Activated CD8-positive, alpha-beta T cell treated with anti-CD3 and anti-CD28 coated beads for 36 hours (primary cell): ENCODE results near the gene STAT2. TPM values are rescaled to one million over a fixed set of nuclear protein-coding genes. Genes with fewer than 3 reads are reported as not detected.
A peak's percentile ranks its signal among the peaks of the same experiment; 100 is the strongest.

Source experiments
- ATAC-seq: fragments of 200-7000 bp; cut with Tn5 transposase; one replicate; pipeline ENCODE4 v1.10.0; 2021; ENCODE audit warnings: mild to moderate bottlenecking, moderate library complexity
- CTCF ChIA-PET: fragments of 350-600 bp; sonication (Branson Sonifier 250); formaldehyde crosslinking; loops from one replicate; lab custom pipeline; 2021; ENCODE audit warnings: antibody characterized with exemption; lab: Charles Lee
- POLR2A ChIA-PET: fragments of 350-600 bp; sonication (Branson Sonifier 250); formaldehyde crosslinking; loops from one replicate; lab custom pipeline; 2021; ENCODE audit warnings: antibody characterized with exemption; lab: Charles Lee
- DNase-seq: peaks from one replicate; pipeline ENCODE4 v3.0.0-alpha.2; 2020
- H3K27ac Mint-ChIP-seq: one replicate; pipeline ENCODE4 v1.8.0; 2021; ENCODE audit warnings: mild to moderate bottlenecking, mixed read lengths
- H3K27me3 Mint-ChIP-seq: one replicate; pipeline ENCODE4 v1.8.0; 2021; ENCODE audit warnings: mixed read lengths
- H3K36me3 Mint-ChIP-seq: one replicate; pipeline ENCODE4 v1.8.0; 2021; ENCODE audit warnings: low read depth, mixed read lengths
- H3K4me1 Mint-ChIP-seq: one replicate; pipeline ENCODE4 v1.8.0; 2021; ENCODE audit warnings: low read depth, mixed read lengths
- H3K4me3 Mint-ChIP-seq: one replicate; pipeline ENCODE4 v1.8.0; 2021; ENCODE audit warnings: mild to moderate bottlenecking, moderate library complexity, mixed read lengths
- H3K9me3 Mint-ChIP-seq: one replicate; pipeline ENCODE4 v1.8.0; 2021; ENCODE audit warnings: mixed read lengths
- CTCF ChIP-seq: fragments of 200-600 bp; IDR thresholded peaks from one replicate; pipeline ENCODE4 v1.8.0; 2022; ENCODE audit warnings: antibody characterized with exemption, mild to moderate bottlenecking
- intact Hi-C: fragments of 100-400 bp; cut with micrococcal nuclease; formaldehyde crosslinking; loops from one replicate; pipeline ENCODE4 v1.10.0; 2022
- total RNA-seq, 2 experiments: library from RNA; stranded (reverse); gene quantifications; one replicate each; pipeline ENCODE4 v1.2.3, GENCODE V29; 2021

The STAT2 gene
- total RNA-seq, 2 experiments from 2014 or later = 64.4 to 69.7 TPM

- Mint-ChIP-seq H3K4me3 (peak within 1 kb of the TSS; percentile 93), H3K27me3 (no peaks in the 10 kb centered on the region), H3K27ac (peak within 1 kb of the TSS; percentile 94), H3K4me1 (peaks cover 43% of the 10 kb centered on the region), H3K9me3 (no peaks in the 10 kb centered on the region), H3K36me3 (peaks cover 37% of the 10 kb centered on the region)
- no peak for TF ChIP-seq CTCF
- intact Hi-C loops = no loop called here
- peak; percentile 99 for DNase-seq
- CTCF ChIA-PET = interaction anchor here (0.8 to 1.5 kb wide), 4 partner anchors 8 to 172 kb away, joined by 3 read pairs; partner anchors contain the start of gene ESYT1
- POLR2A ChIA-PET = interaction anchor here (0.6 to 3.5 kb wide), 15 partner anchors 8 to 441 kb away, joined by 3 to 12 read pairs (median 3); partner anchors contain the start of gene PAN2
- peak; percentile 99 for ATAC-seq
Measured at GRCh38 chr12:56299853-56300643, 59.9 kb downstream of the STAT2 start, which contains the start of gene CS. Gene CS (minus strand): TSS chr12:56300330. CDS start chr12:56300201, 129 bp downstream.

GRCh38 chr12:56299308-56299852 is 60.5 kb downstream of the STAT2 start:
- Mint-ChIP-seq H3K27ac (peak overlapping the region; percentile 94), H3K27me3 (no peaks in the 10 kb centered on the region), H3K4me3 (peak overlapping the region; percentile 93), H3K4me1 (peaks cover 43% of the 10 kb centered on the region), H3K9me3 (no peaks in the 10 kb centered on the region), H3K36me3 (peaks cover 37% of the 10 kb centered on the region)
- ChIA-PET POLR2A (interaction anchor here (0.6 to 3.5 kb wide), 16 partner anchors 8 to 440 kb away, joined by 3 to 12 read pairs (median 4); partner anchors contain the start of genes PAN2 and TIMELESS), CTCF (interaction anchor here (1.0 to 2.8 kb wide), 6 partner anchors 9 to 171 kb away, joined by 3 to 10 read pairs (median 3); partner anchors contain the start of genes ESYT1 and SMARCC2)
- intact Hi-C loops = no loop called here
- DNase-seq = peak; percentile 38
- no peak for TF ChIP-seq CTCF
- ATAC-seq = no peak

- ATAC-seq = no peak
- peak overlapping the region; percentile 93 for H3K4me3 Mint-ChIP-seq
- peaks cover 46% of the 10 kb centered on the region for H3K4me1 Mint-ChIP-seq
- no peaks in the 10 kb centered on the region for H3K27me3 Mint-ChIP-seq
- no peak for DNase-seq
- peak overlapping the region; percentile 94 for H3K27ac Mint-ChIP-seq
- TF ChIP-seq CTCF = no peak
- ChIA-PET POLR2A (interaction anchor here (0.8 to 3.5 kb wide), 13 partner anchors 10 to 439 kb away, joined by 3 to 12 read pairs (median 4); partner anchors contain the start of genes SMARCC2 and TIMELESS), CTCF (interaction anchor here (1.3 to 2.8 kb wide), 7 partner anchors 10 to 165 kb away, joined by 3 to 10 read pairs (median 3); partner anchors contain the start of genes ANKRD52 and SMARCC2)
- peaks cover 37% of the 10 kb centered on the region for H3K36me3 Mint-ChIP-seq
- intact Hi-C loops = no loop called here
- no peaks in the 10 kb centered on the region for H3K9me3 Mint-ChIP-seq
Measured at GRCh38 chr12:56298828-56299227, 61.1 kb downstream of the STAT2 start.

- Mint-ChIP-seq H3K4me3 (peak overlapping the region; percentile 33), H3K27ac (peak overlapping the region; percentile 46), H3K27me3 (no peaks in the 10 kb centered on the region), H3K9me3 (no peaks in the 10 kb centered on the region), H3K36me3 (peaks cover 39% of the 10 kb centered on the region), H3K4me1 (peaks cover 52% of the 10 kb centered on the region)
- ChIA-PET CTCF (interaction anchor here (0.9 to 2.8 kb wide), 5 partner anchors 39 to 167 kb away, joined by 3 to 10 read pairs (median 8); partner anchors contain the start of genes ANKRD52, IL23A and SMARCC2), POLR2A (interaction anchor here (0.5 to 3.5 kb wide), 4 partner anchors 8 to 173 kb away, joined by 3 to 12 read pairs (median 8); no protein-coding TSS in a partner anchor)
- TF ChIP-seq CTCF = no peak
- intact Hi-C loops = no loop called here
- DNase-seq = no peak
- ATAC-seq = no peak
Measured at GRCh38 chr12:56297400-56297799, 62.5 kb downstream of the STAT2 start.
